Measurements from ENCODE around the gene DLG5.

The DLG5 gene

DNA sequence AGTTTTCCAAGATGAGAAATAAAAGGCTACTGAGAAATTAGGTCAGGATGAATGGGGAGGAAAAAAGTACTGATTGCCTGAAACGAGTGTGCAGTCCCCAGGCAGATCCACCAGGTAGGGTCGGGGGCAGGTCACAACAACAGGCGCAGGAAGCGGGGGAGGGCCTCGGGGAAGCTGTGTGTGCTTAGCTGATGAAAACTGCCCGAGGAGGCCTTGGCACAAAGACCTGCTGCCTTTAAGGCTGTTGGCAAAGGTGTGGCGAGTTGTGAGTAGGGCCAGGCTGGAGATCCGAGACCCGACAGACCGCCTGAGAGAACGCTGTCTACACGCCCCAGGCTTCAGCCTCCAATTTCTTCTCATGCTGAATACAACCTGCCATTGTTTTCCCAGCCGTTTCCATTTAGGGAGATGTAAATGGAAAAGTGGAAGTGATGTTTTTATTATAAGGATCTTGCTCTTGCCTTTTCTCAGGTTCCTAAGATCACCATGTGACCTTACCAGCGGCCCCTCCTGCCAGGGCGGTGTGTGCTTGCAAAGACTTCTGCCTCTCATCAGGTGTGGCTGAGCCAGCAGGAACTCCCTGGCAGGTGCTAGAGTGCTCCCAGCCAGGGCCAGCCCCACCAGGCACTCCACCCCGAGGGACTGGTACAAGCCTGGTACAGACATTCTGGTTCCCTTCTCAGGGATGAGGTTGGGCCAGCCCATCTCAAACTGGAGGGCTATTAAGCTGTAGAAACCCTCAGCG is 60.8 kb downstream of the DLG5 start:
- H3K36me3 ChIP-seq (ENCODE audit: control insufficient read depth in 2 of 2, insufficient read depth in 1 of 2, low read length in 2 of 2), result peaks cover 0 to 44% of the 10 kb centered on the region in 2 experiments; a peak in 1 of 3 replicates
- ChIA-PET POLR2A (interaction anchor here (0.6 kb wide), 1 partner anchor 21 kb away, joined by 3 read pairs; no protein-coding TSS in a partner anchor), CTCF (no interaction called here)
- H3K27ac ChIP-seq (ENCODE audit: extremely low read depth, low read depth, low read length), result no peak overlapping the region
- no peaks in the 10 kb centered on the region for H3K9me3 ChIP-seq (ENCODE audit: control insufficient read depth, insufficient read depth, low read depth, low read length)
- no peak overlapping the region for H3K4me3 ChIP-seq (ENCODE audit: low read depth, low read length)
- no peaks in the 10 kb centered on the region for H3K4me1 ChIP-seq (ENCODE audit: control insufficient read depth, insufficient read depth, low read length)
- TF ChIP-seq ZNF558 (tag by site-specific recombination; IDR thresholded peaks at IDR 0.05) (no peak), SP3 (tag by site-specific recombination; IDR thresholded peaks at IDR 0.05) (no peak), ZNF23 (tag by site-specific recombination; IDR thresholded peaks at IDR 0.05; ENCODE audit: borderline replicate concordance) (no peak), PRDM10 (tag by site-specific recombination; IDR thresholded peaks at IDR 0.05) (peak; percentile 41; the same call in 1 of the 2 replicates)

DNA sequence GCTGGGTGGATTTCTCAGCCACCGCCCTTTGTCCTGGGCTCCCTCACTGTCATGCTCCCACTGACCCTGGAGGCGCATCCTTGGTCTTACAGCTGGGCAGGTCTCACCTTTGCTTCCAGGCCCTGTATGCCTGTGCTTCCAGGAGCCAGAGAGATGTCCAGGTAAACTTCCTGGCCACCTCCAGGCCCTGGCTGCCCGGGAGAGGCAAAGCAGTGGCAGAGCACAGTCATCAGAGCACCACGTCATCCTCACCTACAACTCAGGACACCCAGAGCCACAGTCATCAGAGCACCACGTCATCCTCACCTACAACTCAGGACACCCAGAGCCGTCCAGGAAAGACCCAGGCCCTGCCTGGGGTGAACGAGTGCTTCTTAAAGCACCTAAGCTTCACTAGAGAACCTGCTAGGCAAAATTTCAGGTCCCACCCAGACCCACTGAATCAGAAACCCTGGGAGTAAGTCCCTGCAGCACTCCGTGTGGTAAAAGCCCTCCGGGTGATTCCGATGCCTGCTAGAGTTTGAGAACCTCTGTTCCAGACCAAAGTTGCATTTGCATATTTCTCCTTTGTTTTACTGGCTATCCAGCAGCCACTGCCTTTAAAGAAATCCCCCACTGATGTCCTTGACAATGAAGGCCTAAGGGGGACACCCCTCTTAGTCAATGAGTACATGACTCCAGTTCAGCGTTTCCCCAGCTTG is 62.3 kb downstream of the DLG5 start:
- Histone ChIP-seq H3K9me3 (ENCODE audit: control insufficient read depth, insufficient read depth, low read depth, low read length) (no peaks in the 10 kb centered on the region), H3K4me1 (ENCODE audit: control insufficient read depth, insufficient read depth, low read length) (no peaks in the 10 kb centered on the region), H3K36me3 (ENCODE audit: control insufficient read depth in 2 of 2, insufficient read depth in 1 of 2, low read length in 2 of 2) (peaks cover 0 to 51% of the 10 kb centered on the region in 2 experiments; a peak in 1 of 3 replicates), H3K27ac (ENCODE audit: extremely low read depth, low read depth, low read length) (no peak overlapping the region), H3K4me3 (ENCODE audit: low read depth, low read length) (no peak overlapping the region)
- POLR2A ChIA-PET, result no interaction called here
- CTCF ChIA-PET, result interaction anchor here (1.2 kb wide), 1 partner anchor 17 kb away, joined by 4 read pairs; no protein-coding TSS in a partner anchor
- TF ChIP-seq PRDM10 (tag by site-specific recombination; IDR thresholded peaks at IDR 0.05) (no peak), ZNF280C (tag by site-specific recombination; IDR thresholded peaks at IDR 0.05) (no peak), ZNF114 (tag by site-specific recombination; IDR thresholded peaks at IDR 0.05) (no peak), ZNF26 (tag by site-specific recombination; IDR thresholded peaks at IDR 0.05) (no peak), ZNF521 (tag by site-specific recombination; IDR thresholded peaks at IDR 0.05) (no peak), ZNF132 (tag by site-specific recombination; IDR thresholded peaks at IDR 0.05; ENCODE audit: borderline replicate concordance) (no peak), ZNF843 (tag by site-specific recombination; IDR thresholded peaks at IDR 0.05) (no peak), ZNF19 (tag by site-specific recombination; IDR thresholded peaks at IDR 0.05; ENCODE audit: low read depth) (no peak), IKZF3 (tag by site-specific recombination; IDR thresholded peaks at IDR 0.05) (no peak), WT1 (tag by site-specific recombination; IDR thresholded peaks at IDR 0.05) (no peak), SCRT2 (tag by site-specific recombination; IDR thresholded peaks at IDR 0.05) (no peak), ZNF138 (tag by site-specific recombination; IDR thresholded peaks at IDR 0.05; ENCODE audit: borderline replicate concordance) (no peak), YY2 (tag by site-specific recombination; IDR thresholded peaks at IDR 0.05) (no peak), KLF8 (tag by site-specific recombination; IDR thresholded peaks at IDR 0.05) (no peak), BCL11A (tag by site-specific recombination; IDR thresholded peaks at IDR 0.05; ENCODE audit: low read depth) (no peak), SALL2 (tag by site-specific recombination; IDR thresholded peaks at IDR 0.05; ENCODE audit: borderline replicate concordance) (no peak)
- TF ChIP-seq, protein P1, sequence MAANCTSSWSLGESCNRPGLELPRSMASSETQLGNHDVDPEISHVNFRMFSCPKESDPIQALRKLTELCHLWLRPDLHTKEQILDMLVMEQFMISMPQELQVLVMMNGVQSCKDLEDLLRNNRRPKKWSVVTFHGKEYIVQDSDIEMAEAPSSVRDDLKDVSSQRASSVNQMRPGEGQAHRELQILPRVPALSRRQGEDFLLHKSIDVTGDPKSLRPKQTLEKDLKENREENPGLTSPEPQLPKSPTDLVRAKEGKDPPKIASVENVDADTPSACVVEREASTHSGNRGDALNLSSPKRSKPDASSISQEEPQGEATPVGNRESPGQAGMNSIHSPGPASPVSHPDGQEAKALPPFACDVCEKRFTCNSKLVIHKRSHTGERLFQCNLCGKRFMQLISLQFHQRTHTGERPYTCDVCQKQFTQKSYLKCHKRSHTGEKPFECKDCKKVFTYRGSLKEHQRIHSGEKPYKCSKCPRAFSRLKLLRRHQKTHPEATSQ (tag by site-specific recombination; IDR thresholded peaks at IDR 0.05), result no peak

All from HEK293 (cell line).